HEK293 (cell line): Measurements from ENCODE around the gene TSPEAR.

Source experiments
- CTCF ChIP-seq: fragments of 450-650 bp; formaldehyde crosslinking; IDR thresholded peaks from 2 replicates; pipeline ENCODE4 v1.5.1; 2016; ENCODE audit warnings: missing biosample characterization, missing genetic modification characterization
- YY1 ChIP-seq: fragments of 450-650 bp; formaldehyde crosslinking; IDR thresholded peaks from 2 replicates; pipeline ENCODE4 v1.5.1; 2018; ENCODE audit warnings: missing biosample characterization, missing genetic modification characterization
- ZBTB21 ChIP-seq: fragments of 450-650 bp; formaldehyde crosslinking; IDR thresholded peaks from 2 replicates; pipeline ENCODE4 v1.5.1; 2017; ENCODE audit warnings: missing biosample characterization, missing genetic modification characterization
- ZNF561 ChIP-seq: fragments of 450-650 bp; IDR thresholded peaks from 2 replicates; pipeline ENCODE4 v1.5.1; 2018; ENCODE audit warnings: missing biosample characterization, missing genetic modification characterization, borderline replicate concordance
- TF ChIP-seq, protein P1 (sequence below): fragments of 450-650 bp; formaldehyde crosslinking; IDR thresholded peaks from 2 replicates; pipeline ENCODE4 v1.5.1; 2016; ENCODE audit warnings: missing biosample characterization, missing genetic modification characterization

- TF ChIP-seq ZNF561 (no peak), YY1 (tag by site-specific recombination) (no peak), ZBTB21 (tag by site-specific recombination) (no peak), CTCF (no peak)
- TF ChIP-seq, protein P1, sequence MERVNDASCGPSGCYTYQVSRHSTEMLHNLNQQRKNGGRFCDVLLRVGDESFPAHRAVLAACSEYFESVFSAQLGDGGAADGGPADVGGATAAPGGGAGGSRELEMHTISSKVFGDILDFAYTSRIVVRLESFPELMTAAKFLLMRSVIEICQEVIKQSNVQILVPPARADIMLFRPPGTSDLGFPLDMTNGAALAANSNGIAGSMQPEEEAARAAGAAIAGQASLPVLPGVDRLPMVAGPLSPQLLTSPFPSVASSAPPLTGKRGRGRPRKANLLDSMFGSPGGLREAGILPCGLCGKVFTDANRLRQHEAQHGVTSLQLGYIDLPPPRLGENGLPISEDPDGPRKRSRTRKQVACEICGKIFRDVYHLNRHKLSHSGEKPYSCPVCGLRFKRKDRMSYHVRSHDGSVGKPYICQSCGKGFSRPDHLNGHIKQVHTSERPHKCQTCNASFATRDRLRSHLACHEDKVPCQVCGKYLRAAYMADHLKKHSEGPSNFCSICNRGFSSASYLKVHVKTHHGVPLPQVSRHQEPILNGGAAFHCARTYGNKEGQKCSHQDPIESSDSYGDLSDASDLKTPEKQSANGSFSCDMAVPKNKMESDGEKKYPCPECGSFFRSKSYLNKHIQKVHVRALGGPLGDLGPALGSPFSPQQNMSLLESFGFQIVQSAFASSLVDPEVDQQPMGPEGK (tag by site-specific recombination) = no peak
Observed at GRCh38 chr21:44720170-44720569, 8.8 kb upstream of the TSPEAR start.
